Endodermal cell (in vitro differentiated cells): ENCODE measurements around the gene HSPA2. TPM values are rescaled to one million over a fixed set of nuclear protein-coding genes. Genes with fewer than 3 reads are reported as not detected.

ENCODE experiments used
- DNase-seq: peaks from one replicate; pipeline ENCODE4 v3.0.0-alpha.2; 2017
- H3K27ac ChIP-seq: 2 replicates; pipeline ENCODE4 v1.5.1; 2013; ENCODE audit warnings: mild to moderate bottlenecking, low read depth, low read length, moderate library complexity
- H3K27me3 ChIP-seq: 2 replicates; pipeline ENCODE4 v1.6.1; 2013; ENCODE audit warnings: mild to moderate bottlenecking, low read length, moderate library complexity; ENCODE audit not compliant: insufficient read depth, control insufficient read depth, poor library complexity, severe bottlenecking
- H3K36me3 ChIP-seq: 2 replicates; pipeline ENCODE4 v1.7.0; 2013; ENCODE audit warnings: mild to moderate bottlenecking, low read length, moderate library complexity; ENCODE audit not compliant: control insufficient read depth, insufficient read depth
- H3K4me1 ChIP-seq: one replicate; pipeline ENCODE4 v1.7.0; 2013; ENCODE audit warnings: low read length; ENCODE audit not compliant: control insufficient read depth, insufficient read depth
- H3K4me3 ChIP-seq: 2 replicates; pipeline ENCODE4 v1.5.1; 2013; ENCODE audit warnings: mild to moderate bottlenecking, low read length, moderate library complexity
- H3K9ac ChIP-seq: 2 replicates; pipeline ENCODE4 v1.6.1; 2013; ENCODE audit warnings: mild to moderate bottlenecking, low read length, moderate library complexity; ENCODE audit not compliant: poor library complexity, severe bottlenecking; ENCODE audit errors: extremely low read depth
- H3K9me3 ChIP-seq: 2 replicates; pipeline ENCODE4 v1.6.1; 2013; ENCODE audit warnings: mild to moderate bottlenecking, low read length, moderate library complexity; ENCODE audit not compliant: control insufficient read depth
- H3K27ac Mint-ChIP-seq: 2 replicates; pipeline ENCODE4 v1.8.0; 2020; ENCODE audit warnings: mixed read lengths
- H3K27me3 Mint-ChIP-seq: 2 replicates; pipeline ENCODE4 v1.8.0; 2021; ENCODE audit warnings: mild to moderate bottlenecking, mixed read lengths; ENCODE audit not compliant: insufficient read depth
- H3K36me3 Mint-ChIP-seq: 2 replicates; pipeline ENCODE4 v1.8.0; 2020; ENCODE audit warnings: low read depth, mixed read lengths
- H3K4me1 Mint-ChIP-seq: 2 replicates; pipeline ENCODE4 v1.8.0; 2020; ENCODE audit warnings: mixed read lengths
- H3K4me3 Mint-ChIP-seq: 2 replicates; pipeline ENCODE4 v1.8.0; 2020; ENCODE audit warnings: mild to moderate bottlenecking, moderate library complexity, mixed read lengths
- H3K9me3 Mint-ChIP-seq: 2 replicates; pipeline ENCODE4 v1.8.0; 2020; ENCODE audit warnings: mild to moderate bottlenecking, mixed read lengths
- WGBS, 2 experiments: methylation state at CpG; one replicate each; pipeline versions ENCODE4 v1.1.5 to v1.1.7; 2013; ENCODE audit warnings: missing lambda C conversion rate in 2 of 2, mixed read lengths in 1 of 2; ENCODE audit not compliant: insufficient coverage in 1 of 2, insufficient read length in 1 of 2; 5-methylcytosine and 5-hydroxymethylcytosine counted together
- long read RNA-seq, 4 experiments: library from polyadenylated mRNA in 2 of 4; library from RNA in 1 of 4; library from capped mRNA in 1 of 4; stranded (forward) in 3 of 4; unstranded in 1 of 4; transcript quantifications; one replicate each; pipeline ENCODE4 v2.0.0, GENCODE V29; 2020 to 2021; ENCODE audit warnings: inconsistent platforms in 1 of 4
- polyA plus RNA-seq, 2 experiments: library from polyadenylated mRNA; stranded (reverse); fragments of 50-300 nt; gene quantifications; one replicate each; pipeline ENCODE4 v1.2.3, GENCODE V29; 2013
- total RNA-seq, 2 donors: library from RNA; stranded (reverse); fragmentation: NEBNext Ultra II Directional in 1 of 2; extraction: Animal tissue kit (Norgen Biotek cat#: 25700) in 1 of 2; gene quantifications; 2 replicates in 1 of 2; 3 replicates in 1 of 2; pipeline ENCODE4 v1.2.1, GENCODE V29; 2021
- TF ChIP-seq, protein P1 (sequence below): fragments of 200-600 bp; sonication (generic); conservative IDR thresholded peaks from 2 replicates; pipeline ENCODE4 v1.5.0; 2021; ENCODE audit warnings: antibody characterized with exemption, mild to moderate bottlenecking

HSPA2 gene
- 10 to 100 TPM in 1 of 2 donors, 1 to 10 TPM in 1; 7.9 to 12.9 TPM for total RNA-seq
- 13.9 TPM for polyA plus RNA-seq (2013, experiment 1 of 2)
- 12.8 TPM for polyA plus RNA-seq (2013, experiment 2 of 2)
- long read RNA-seq, experiment 1, transcript HSPA2-201 (1 exons, 2,767 nt) = major isoform, 9 of 9 reads
- long read RNA-seq, experiment 1, partial matches to known transcripts = 0 of 9 reads
- long read RNA-seq, experiment 1, other reads (novel, unspliced or antisense) = 0 of 9 reads
- long read RNA-seq, experiment 2, transcript HSPA2-201 (1 exons, 2,767 nt) = major isoform, 32 of 32 reads
- long read RNA-seq, experiment 2, partial matches to known transcripts = 0 of 32 reads
- long read RNA-seq, experiment 2, other reads (novel, unspliced or antisense) = 0 of 32 reads
- long read RNA-seq, experiment 3, transcript HSPA2-201 (1 exons, 2,767 nt) = major isoform, 127 of 127 reads
- long read RNA-seq, experiment 3, partial matches to known transcripts = 0 of 127 reads
- long read RNA-seq, experiment 3, other reads (novel, unspliced or antisense) = 0 of 127 reads
- long read RNA-seq, experiment 4, transcript HSPA2-201 (1 exons, 2,767 nt) = major isoform, 10 of 10 reads
- long read RNA-seq, experiment 4, partial matches to known transcripts = 0 of 10 reads
- long read RNA-seq, experiment 4, other reads (novel, unspliced or antisense) = 0 of 10 reads

DNA sequence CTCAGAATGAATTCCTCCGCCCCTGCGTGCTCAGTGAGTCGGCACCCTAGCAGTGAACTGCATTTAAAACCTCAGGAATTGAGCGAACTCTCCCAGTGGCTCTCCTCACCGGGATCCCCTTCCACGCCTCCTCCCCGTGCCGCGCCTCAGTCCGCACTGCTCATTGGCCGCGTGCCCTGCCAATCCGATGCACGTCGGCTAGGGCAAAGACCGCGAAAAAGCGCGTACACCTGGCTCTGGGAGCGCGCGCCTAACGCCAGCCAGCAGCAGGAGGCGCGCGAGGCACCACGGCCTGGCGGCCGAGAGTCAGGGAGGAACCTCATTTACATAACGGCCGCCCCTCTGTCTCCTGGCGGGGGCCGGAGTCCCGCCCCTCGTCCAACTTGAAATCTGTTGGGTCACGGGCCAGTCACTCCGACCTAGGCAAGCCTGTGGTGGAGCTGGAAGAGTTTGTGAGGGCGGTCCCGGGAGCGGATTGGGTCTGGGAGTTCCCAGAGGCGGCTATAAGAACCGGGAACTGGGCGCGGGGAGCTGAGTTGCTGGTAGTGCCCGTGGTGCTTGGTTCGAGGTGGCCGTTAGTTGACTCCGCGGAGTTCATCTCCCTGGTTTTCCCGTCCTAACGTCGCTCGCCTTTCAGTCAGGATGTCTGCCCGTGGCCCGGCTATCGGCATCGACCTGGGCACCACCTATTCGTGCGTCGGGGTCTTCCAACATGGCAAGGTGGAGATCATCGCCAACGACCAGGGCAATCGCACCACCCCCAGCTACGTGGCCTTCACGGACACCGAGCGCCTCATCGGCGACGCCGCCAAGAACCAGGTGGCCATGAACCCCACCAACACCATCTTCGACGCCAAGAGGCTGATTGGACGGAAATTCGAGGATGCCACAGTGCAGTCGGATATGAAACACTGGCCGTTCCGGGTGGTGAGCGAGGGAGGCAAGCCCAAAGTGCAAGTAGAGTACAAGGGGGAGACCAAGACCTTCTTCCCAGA, at the start of gene HSPA2:
Gene HSPA2, plus strand, starts transcription at position 534 of the 995 bp plus-strand sequence. Its CDS starts 109 bp downstream, at position 643.
- WGBS, 2 experiments = 25 to 27% methylated on average over 58 to 79 of the region's 79 CpGs
- Histone ChIP-seq H3K9ac (peak within 1 kb of the TSS; percentile 85), H3K27ac (peak within 1 kb of the TSS; percentile 83), H3K4me1 (peaks cover 4% of the 10 kb centered on the region), H3K9me3 (peaks cover 14% of the 10 kb centered on the region), H3K36me3 (no peaks in the 10 kb centered on the region), H3K4me3 (peak within 1 kb of the TSS; percentile 85), H3K27me3 (peaks cover 36% of the 10 kb centered on the region)
- H3K36me3 Mint-ChIP-seq = peaks cover 11% of the 10 kb centered on the region
- H3K27me3 Mint-ChIP-seq = peaks cover 6% of the 10 kb centered on the region
- TF ChIP-seq, protein P1, sequence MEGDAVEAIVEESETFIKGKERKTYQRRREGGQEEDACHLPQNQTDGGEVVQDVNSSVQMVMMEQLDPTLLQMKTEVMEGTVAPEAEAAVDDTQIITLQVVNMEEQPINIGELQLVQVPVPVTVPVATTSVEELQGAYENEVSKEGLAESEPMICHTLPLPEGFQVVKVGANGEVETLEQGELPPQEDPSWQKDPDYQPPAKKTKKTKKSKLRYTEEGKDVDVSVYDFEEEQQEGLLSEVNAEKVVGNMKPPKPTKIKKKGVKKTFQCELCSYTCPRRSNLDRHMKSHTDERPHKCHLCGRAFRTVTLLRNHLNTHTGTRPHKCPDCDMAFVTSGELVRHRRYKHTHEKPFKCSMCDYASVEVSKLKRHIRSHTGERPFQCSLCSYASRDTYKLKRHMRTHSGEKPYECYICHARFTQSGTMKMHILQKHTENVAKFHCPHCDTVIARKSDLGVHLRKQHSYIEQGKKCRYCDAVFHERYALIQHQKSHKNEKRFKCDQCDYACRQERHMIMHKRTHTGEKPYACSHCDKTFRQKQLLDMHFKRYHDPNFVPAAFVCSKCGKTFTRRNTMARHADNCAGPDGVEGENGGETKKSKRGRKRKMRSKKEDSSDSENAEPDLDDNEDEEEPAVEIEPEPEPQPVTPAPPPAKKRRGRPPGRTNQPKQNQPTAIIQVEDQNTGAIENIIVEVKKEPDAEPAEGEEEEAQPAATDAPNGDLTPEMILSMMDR = peak; percentile 77
- H3K27ac Mint-ChIP-seq = peak within 1 kb of the TSS; percentile 100
- peak within 1 kb of the TSS; percentile 85 for H3K4me3 Mint-ChIP-seq
- H3K4me1 Mint-ChIP-seq = peaks cover 16% of the 10 kb centered on the region
- H3K9me3 Mint-ChIP-seq = peaks cover 26% of the 10 kb centered on the region
- DNase-seq = peak; percentile 100

DNA sequence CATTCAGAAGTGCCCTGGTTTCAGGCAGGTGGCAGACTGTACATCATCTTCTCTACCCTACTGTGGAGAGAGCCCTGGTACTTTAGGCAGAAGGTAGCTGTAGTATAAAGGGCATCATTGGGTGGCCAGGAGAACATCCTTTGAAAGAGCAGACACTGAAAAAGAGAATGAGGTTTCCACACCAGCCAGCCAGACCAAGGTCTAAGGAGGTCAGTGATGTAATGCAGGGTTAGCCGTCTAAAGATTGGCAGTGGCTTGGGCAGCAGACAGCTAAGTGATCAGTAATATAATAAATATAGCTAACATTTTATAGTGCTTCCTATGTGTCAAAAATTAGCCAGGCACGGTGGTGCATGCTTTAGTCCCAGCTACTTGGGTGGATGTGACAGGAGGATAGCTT, 48.9 kb upstream of the HSPA2 start:
- Mint-ChIP-seq H3K36me3 (peaks cover 38% of the 10 kb centered on the region), H3K4me3 (no peak overlapping the region), H3K27ac (no peak overlapping the region), H3K4me1 (no peaks in the 10 kb centered on the region), H3K27me3 (no peaks in the 10 kb centered on the region), H3K9me3 (no peaks in the 10 kb centered on the region)
- no peak overlapping the region for H3K9ac ChIP-seq
- no peak for DNase-seq
- peaks cover 30% of the 10 kb centered on the region for H3K36me3 ChIP-seq
- no peak overlapping the region for H3K27ac ChIP-seq
- H3K4me3 ChIP-seq = no peak overlapping the region
- 84 to 100% methylated on average over 1 of the region's 2 CpGs for WGBS, 2 experiments
- TF ChIP-seq, protein P1 = no peak
- no peaks in the 10 kb centered on the region for H3K9me3 ChIP-seq
- H3K27me3 ChIP-seq = no peaks in the 10 kb centered on the region
- H3K4me1 ChIP-seq = no peaks in the 10 kb centered on the region

DNA sequence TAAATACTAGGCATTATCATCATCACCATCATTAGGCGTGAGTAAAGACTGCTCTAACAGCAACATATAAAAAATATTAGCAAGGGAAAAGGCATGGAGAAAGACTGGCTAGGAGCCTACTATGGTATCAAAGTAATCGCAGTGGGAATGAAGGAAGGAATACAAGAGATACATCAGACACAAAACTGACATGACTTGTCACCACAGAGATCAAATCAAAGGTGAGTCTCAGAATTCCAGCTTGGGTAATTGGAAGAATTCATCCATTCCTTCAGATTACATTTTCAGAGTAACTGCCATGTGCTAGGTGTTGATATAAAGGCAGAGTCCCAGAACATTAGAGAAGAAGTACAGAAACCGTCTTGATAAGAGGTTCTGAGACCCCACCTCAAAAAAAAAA, 47.1 kb upstream of the HSPA2 start:
- Mint-ChIP-seq H3K36me3 (peaks cover 27% of the 10 kb centered on the region), H3K27ac (no peak overlapping the region)

More for the DNA sequence above, 47.1 kb upstream of the HSPA2 start:
- no peaks in the 10 kb centered on the region for H3K4me1 ChIP-seq
- no peak overlapping the region for H3K4me3 Mint-ChIP-seq
- H3K27me3 ChIP-seq = no peaks in the 10 kb centered on the region
- no peaks in the 10 kb centered on the region for H3K9me3 Mint-ChIP-seq
- no peaks in the 10 kb centered on the region for H3K4me1 Mint-ChIP-seq
- no peaks in the 10 kb centered on the region for H3K27me3 Mint-ChIP-seq
- no peak overlapping the region for H3K27ac ChIP-seq
- WGBS, 2 experiments = 93 to 100% methylated on average over 2 to 3 of the region's 3 CpGs
- H3K9ac ChIP-seq = no peak overlapping the region
- peaks cover 16% of the 10 kb centered on the region for H3K36me3 ChIP-seq
- TF ChIP-seq, protein P1 = no peak
- no peak for DNase-seq
- H3K9me3 ChIP-seq = no peaks in the 10 kb centered on the region
- no peak overlapping the region for H3K4me3 ChIP-seq
